HG02798 (cell line): Measurements from ENCODE around the gene TAPBP.
A peak's percentile ranks its signal among the peaks of the same experiment; 100 is the strongest.
"Not testable (repeated sequence)": the region's sequence is repeated elsewhere in the genome, so short reads cannot be mapped to it uniquely, and the experiment has no call there.

Experiments
- ATAC-seq: cut with Tn5 transposase; IDR thresholded peaks from one replicate; pipeline ENCODE4 v1.9.1; 2021; ENCODE audit warnings: mild to moderate bottlenecking; ENCODE audit not compliant: unreplicated experiment, poor library complexity

Gene TAPBP

DNA sequence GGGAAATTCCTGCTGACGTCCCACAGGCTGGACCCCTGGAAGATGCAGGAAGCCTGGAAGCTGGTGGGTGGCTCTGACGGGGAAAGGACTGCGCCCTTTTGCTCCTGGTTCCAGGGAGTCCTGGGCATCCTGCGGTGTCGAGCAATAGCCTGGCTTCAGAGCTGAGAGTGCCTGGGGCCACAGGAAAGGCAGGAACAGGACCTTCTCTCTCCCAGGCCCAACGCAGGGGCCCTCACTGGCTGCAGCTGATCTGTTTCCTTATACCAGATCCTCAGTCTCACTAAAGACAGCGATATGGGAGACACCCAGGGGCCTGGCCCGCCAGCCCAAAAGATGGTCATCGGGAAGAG lies 35.5 kb downstream of the TAPBP start:
- ATAC-seq: no peak

DNA sequence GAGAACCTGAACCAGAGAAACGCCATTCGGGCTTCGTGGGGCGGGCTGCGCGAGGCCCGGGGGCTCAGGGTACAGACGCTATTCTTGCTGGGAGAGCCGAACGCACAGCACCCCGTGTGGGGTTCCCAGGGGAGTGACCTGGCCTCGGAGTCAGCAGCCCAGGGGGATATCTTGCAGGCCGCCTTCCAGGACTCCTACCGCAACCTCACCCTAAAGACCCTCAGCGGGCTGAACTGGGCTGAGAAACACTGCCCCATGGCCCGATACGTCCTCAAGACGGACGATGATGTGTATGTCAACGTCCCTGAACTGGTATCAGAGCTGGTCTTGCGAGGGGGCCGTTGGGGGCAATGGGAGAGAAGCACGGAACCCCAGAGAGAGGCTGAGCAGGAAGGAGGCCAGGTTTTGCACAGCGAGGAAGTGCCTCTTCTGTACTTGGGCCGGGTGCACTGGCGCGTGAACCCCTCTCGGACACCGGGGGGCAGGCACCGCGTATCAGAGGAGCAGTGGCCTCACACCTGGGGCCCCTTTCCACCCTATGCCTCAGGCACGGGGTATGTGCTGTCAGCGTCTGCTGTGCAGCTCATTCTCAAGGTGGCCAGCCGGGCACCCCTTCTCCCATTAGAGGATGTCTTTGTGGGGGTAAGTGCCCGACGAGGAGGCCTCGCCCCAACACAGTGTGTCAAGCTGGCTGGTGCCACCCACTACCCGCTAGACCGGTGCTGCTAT lies 36.1 kb downstream of the TAPBP start:
- no peak for ATAC-seq

DNA sequence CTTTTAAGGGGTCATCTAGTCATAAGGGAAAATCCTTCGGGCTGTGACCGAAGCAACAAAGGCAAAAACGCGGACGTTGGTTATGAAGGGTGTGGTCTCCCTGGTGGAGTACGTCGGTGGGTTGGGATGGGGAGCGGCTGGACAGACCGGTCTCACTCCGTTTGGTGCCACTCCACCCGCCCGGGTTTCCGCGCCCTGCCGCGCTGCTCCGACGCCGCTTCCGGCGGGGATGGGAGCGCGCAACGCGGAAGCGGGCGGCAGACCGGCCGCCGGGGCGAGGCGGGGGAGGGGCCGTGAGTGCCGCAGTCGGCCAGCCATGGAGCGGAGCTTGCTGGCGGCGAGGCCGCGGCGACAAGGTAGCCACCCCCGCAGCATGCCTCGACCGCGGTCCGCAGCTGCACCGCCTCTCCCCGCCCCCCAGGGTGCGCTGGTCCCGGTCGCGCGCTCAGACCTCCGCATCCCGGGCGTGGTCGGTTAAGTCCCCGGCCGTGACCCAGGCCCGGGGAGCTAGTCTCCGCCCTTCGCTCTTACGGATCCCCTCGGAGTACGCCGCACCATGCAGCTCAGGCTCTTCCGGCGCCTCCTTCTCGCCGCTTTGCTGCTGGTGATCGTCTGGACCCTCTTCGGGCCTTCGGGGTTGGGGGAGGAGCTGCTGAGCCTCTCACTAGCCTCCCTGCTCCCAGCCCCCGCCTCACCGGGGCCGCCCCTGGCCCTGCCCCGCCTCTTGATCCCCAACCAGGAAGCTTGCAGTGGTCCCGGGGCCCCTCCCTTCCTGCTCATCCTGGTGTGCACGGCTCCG lies 36.8 kb downstream of the TAPBP start, which contains the start of gene B3GALT4:
Gene B3GALT4 (plus strand): TSS at position 260 of the 799 bp plus-strand sequence. CDS start 297 bp downstream, at position 557.
- peak; percentile 69 for ATAC-seq

DNA sequence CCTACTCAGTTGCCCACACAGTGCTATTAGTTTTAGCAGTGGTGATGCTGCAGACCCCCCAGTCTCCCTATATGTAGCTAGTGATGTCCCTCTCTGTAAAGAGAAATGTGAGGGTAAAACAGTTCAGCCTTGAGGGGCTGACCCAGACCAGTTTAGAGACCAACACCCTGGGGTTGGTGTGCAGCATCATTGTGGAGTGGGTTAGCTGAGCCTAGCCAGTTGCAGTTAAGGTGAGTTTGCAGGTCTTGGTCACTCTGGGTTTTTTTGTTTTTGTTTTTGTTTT lies 37.4 kb downstream of the TAPBP start:
- no peak for ATAC-seq

DNA sequence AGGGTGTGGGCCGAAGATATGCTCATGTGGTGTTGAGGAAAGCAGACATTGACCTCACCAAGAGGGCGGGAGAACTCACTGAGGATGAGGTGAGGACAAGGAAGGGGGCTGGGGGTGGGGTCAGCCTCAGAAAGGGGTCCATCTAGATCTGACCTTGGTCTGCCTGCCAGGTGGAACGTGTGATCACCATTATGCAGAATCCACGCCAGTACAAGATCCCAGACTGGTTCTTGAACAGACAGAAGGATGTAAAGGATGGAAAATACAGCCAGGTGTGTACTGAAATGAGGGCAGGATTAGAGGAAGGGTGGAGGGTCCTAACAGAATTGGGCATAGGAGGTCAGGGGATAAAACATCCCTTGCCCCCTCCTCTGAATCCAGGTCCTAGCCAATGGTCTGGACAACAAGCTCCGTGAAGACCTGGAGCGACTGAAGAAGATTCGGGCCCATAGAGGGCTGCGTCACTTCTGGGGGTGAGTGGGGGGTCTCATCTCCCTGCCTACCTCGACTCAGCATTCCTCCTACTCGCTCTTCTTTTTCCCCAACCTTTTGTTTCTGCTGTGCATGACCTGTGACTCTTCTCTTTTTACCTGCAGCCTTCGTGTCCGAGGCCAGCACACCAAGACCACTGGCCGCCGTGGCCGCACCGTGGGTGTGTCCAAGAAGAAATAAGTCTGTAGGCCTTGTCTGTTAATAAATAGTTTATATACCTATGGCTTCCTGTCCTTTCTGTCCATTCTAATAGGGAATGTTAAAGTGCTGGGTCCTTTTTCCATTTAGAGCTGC lies 37.9 kb downstream of the TAPBP start:
- not testable (repeated sequence) for ATAC-seq

- ATAC-seq: no peak
Observed at GRCh38 chr6:33273924-33274902, 39.7 kb downstream of the TAPBP start.

- ATAC-seq: no peak
Observed at GRCh38 chr6:33273129-33273923, 40.6 kb downstream of the TAPBP start.

- no peak for ATAC-seq
Observed at GRCh38 chr6:33272275-33273128, 41.4 kb downstream of the TAPBP start.

DNA sequence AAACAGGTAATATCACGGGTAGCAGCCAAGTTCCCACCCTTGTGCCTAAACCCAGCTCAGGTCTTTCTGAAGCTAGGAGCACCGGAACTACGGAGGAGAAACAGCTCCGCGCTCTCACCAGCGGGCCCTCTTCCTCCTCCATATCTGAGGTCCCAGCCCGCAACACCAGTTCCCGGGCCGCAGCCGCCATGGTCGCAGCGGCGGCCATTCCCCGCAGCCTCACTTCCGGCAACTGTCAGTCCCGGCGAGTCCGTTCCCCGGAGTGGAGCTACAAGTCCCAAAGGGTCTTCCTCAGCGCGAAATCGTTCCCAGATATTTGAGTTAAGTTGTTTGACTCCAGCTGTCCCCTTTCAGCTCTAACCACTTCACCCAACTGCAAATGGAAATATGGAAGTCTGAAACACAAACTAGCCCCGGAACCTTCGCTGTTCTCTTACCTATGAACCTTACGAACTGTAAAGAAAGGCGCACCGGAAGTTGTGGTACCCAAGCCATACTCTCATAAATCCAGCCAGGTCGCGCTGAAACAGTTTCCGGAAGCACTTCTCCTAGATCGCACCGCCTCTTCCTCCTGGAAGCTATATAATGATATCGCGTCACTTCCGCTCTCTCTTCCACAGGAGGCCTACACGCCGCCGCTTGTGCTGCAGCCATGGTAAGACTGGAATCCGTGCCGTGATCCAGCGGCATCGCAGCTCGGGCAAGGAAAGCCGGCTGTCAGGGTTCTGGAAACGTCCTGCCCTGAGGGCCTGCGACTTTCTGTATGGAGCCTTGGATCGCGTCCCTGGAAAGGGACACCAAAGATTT lies 42.2 kb downstream of the TAPBP start, which contains the start of the genes RPS18 and VPS52:
Gene RPS18 (plus strand): TSS at position 608 of the 807 bp plus-strand sequence. CDS start 45 bp downstream, at position 653.
Gene VPS52 (minus strand): TSS at position 409 of the 807 bp plus-strand sequence. CDS start 201 bp downstream, at position 208.
- ATAC-seq: peak; percentile 90

GRCh38 chr6:33271117-33271467 lies 42.8 kb downstream of the TAPBP start:
- no peak for ATAC-seq

DNA sequence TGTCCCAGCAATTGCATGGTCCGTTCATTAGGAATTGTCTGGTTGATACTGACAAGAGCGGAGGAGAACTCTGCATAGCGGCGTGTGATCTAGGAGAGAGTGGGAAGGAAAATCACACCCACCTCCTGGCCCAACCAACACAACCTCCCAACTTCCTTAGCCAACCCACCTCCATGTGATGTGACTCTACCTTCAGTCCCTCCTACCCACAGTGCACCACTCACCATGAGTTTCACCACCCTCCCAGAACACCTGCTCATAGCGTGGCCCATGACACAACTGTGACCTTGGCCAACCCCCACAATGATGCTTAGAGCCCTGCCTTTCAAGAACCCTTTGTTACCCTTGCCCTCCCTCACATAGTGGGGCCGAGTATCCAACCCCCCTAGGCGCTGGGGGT lies 49.9 kb downstream of the TAPBP start:
- ATAC-seq: no peak

- ATAC-seq: not testable (repeated sequence)
Observed at GRCh38 chr6:33262490-33262889, 51.4 kb downstream of the TAPBP start.

GRCh38 chr6:33259032-33259431 lies 54.8 kb downstream of the TAPBP start:
- ATAC-seq: no peak

DNA sequence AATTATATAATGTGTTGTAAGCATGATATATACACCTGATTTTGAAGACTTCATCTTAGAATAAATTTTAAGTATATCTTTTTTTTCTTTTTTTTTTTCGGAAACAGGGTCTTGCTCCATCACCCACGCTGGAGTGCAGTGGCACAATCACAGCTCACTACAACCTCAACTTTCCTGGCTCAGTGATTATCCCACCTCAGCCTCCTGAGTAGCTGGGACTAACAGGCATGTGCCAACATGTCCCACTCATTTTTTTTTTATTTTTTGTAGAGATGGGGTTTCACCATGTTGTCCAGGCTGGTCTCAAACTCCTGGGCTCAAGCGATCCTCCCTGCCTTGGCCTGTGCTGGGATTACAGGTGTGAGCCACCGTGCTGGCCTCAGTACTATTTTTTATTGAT lies 59.3 kb downstream of the TAPBP start:
- no peak for ATAC-seq

DNA sequence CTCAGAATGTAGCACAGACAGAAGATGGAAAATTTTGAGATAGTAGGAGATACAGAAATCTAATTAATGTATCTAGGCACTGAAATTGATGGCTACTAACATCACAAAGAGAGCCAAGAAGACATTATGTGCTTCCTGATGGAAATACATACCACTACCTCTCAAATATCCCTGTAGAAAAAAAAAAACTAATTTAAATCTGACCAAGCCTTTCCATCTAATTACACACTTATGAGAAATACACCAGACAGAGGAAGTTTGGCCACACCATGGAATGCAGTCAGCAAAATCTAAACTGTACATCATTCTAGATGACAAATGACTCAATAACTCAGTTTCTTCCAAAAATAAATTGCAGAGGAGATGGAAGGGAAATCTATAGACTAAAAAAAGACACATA lies 61.1 kb downstream of the TAPBP start:
- no peak for ATAC-seq

DNA sequence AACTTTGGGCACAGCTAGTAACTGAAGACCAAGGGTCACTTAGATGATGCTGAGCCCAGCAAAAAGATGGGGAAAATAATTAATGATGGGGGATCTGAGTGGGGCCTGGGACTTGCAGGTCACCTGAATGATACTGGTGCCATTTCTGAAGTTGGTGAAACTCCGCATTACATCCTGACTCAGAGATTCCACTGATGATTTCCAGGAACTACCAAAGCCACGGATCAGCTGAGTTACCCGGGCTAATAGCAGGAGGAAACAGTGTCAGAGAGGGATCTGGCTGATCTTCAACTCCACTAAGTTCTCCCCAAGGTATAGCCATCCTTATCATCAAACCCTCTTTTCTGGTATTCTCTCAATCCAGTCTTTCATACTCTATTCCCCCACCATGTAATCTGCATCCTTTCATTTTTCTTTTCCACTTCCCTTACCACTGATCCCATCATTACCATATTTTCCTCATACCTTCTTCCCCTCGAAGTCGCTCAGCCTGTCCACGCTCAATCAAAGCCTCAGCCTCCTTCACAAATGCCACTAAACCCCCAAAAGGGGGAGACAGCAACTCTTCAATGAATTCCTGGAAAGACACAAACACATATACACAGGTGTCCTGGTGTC lies 62.4 kb downstream of the TAPBP start:
- ATAC-seq: no peak

DNA sequence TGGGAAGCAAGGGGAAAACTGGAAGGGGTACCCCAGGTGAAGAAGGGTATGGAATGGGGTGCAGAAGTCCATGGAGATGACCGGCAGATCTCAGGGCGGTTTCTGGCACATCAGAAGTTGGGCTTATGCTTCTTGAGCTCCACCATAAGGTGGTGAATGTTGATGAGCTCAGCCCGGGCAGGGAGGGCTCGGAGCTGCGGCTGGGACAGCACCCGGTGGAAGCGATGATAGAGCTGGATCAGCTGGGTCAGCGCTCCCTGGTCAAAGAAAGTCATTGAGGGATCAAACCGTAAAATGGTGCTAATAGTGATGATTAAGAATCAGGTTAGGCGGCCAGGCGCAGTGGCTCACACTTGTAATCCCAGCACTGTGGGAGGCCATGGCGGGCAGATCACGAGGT lies 63.1 kb downstream of the TAPBP start:
- ATAC-seq: no peak
